Osteocyte (in vitro differentiated cells): ENCODE results near the gene GHRHR. TPM values are rescaled to one million over a fixed set of nuclear protein-coding genes. Genes with fewer than 3 reads are reported as not detected.

Source experiments
- DNase-seq: peaks from one replicate; pipeline ENCODE4 v3.0.0; 2021; ENCODE audit warnings: mixed read lengths; ENCODE audit not compliant: unreplicated experiment; ENCODE audit errors: extremely low spot score
- H3K27ac Mint-ChIP-seq: one replicate; pipeline ENCODE4 v1.8.0; 2021; ENCODE audit warnings: mild to moderate bottlenecking, mixed read lengths; ENCODE audit not compliant: unreplicated experiment
- H3K27me3 Mint-ChIP-seq: one replicate; pipeline ENCODE4 v1.8.0; 2021; ENCODE audit warnings: mixed read lengths; ENCODE audit not compliant: unreplicated experiment
- H3K36me3 Mint-ChIP-seq: one replicate; pipeline ENCODE4 v1.8.0; 2021; ENCODE audit warnings: mixed read lengths; ENCODE audit not compliant: unreplicated experiment
- H3K4me1 Mint-ChIP-seq: one replicate; pipeline ENCODE4 v1.8.0; 2021; ENCODE audit warnings: mixed read lengths; ENCODE audit not compliant: unreplicated experiment
- H3K4me3 Mint-ChIP-seq: one replicate; pipeline ENCODE4 v1.8.0; 2021; ENCODE audit warnings: mild to moderate bottlenecking, moderate library complexity, mixed read lengths; ENCODE audit not compliant: unreplicated experiment
- H3K9me3 Mint-ChIP-seq: one replicate; pipeline ENCODE4 v1.8.0; 2021; ENCODE audit warnings: mixed read lengths; ENCODE audit not compliant: unreplicated experiment
- CTCF ChIP-seq: fragments of 200-600 bp; sonication (generic); IDR thresholded peaks from 2 replicates; pipeline ENCODE4 v1.5.0; 2021; ENCODE audit warnings: antibody characterized with exemption, mild to moderate bottlenecking, moderate library complexity
- total RNA-seq: library from RNA; stranded (reverse); gene quantifications from 2 replicates; pipeline ENCODE4 v1.2.1, GENCODE V29; 2021

Gene GHRHR
- total RNA-seq, 1 donor from 2014 or later, result not detected

GRCh38 chr7:31003097-31003496, 39.3 kb downstream of the GHRHR start:
- Mint-ChIP-seq H3K27ac (no peak overlapping the region), H3K36me3 (no peaks in the 10 kb centered on the region), H3K9me3 (no peaks in the 10 kb centered on the region), H3K27me3 (peaks cover 45% of the 10 kb centered on the region), H3K4me3 (no peak overlapping the region), H3K4me1 (no peaks in the 10 kb centered on the region)
- no peak for TF ChIP-seq CTCF
- no peak for DNase-seq

- DNase-seq, result no peak
- TF ChIP-seq CTCF, result no peak
- H3K27me3 Mint-ChIP-seq, result peaks cover 51% of the 10 kb centered on the region
- no peak overlapping the region for H3K4me3 Mint-ChIP-seq
- H3K27ac Mint-ChIP-seq, result no peak overlapping the region
- H3K4me1 Mint-ChIP-seq, result no peaks in the 10 kb centered on the region
- H3K36me3 Mint-ChIP-seq, result no peaks in the 10 kb centered on the region
- no peaks in the 10 kb centered on the region for H3K9me3 Mint-ChIP-seq
Observed at GRCh38 chr7:31003721-31004120, 40.0 kb downstream of the GHRHR start.

DNA sequence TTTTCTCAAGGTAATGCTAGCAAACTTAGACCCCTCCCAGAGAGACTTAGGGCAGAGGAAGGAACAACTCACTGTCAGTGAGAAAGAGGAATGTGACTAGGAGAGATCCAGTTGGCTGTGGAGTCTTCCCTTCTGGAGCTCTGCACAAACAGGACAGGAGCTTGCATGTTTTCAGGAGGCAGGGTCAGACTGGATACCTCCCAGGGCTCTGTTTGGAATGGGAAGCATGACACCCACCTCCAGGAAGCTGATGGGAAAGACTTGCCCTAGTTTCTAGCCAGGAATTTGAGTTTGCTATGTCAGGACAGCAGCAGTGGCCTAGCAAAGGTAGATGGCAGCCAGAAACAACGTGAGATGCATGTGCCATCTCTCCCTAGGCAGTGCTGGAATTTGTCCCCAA, 40.6 kb downstream of the GHRHR start:
- no peak for TF ChIP-seq CTCF
- Mint-ChIP-seq H3K4me1 (no peaks in the 10 kb centered on the region), H3K4me3 (no peak overlapping the region), H3K27ac (no peak overlapping the region), H3K36me3 (no peaks in the 10 kb centered on the region), H3K9me3 (no peaks in the 10 kb centered on the region), H3K27me3 (peaks cover 58% of the 10 kb centered on the region)
- DNase-seq, result no peak

DNA sequence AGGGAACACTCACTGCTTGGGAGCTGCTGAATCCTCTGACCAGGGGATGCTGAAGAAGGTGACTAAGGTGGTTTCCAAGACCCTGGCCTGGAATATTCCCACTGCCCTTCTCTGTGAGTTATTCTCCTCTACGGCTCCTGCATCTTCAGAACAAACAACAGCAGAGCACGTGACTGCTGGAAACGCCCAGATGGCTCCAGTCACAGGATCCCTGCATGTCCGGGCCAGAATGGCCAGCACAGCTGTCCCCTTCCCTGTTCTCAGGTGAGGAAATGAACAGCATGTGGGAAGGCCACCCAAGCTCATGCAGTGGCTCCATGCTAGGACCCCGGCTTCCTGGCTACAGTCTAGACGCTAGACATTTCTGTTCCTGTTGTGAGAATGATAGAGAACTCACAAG, 43.1 kb downstream of the GHRHR start:
- H3K4me1 Mint-ChIP-seq, result no peaks in the 10 kb centered on the region
- TF ChIP-seq CTCF, result no peak
- DNase-seq, result no peak
- H3K4me3 Mint-ChIP-seq, result no peak overlapping the region
- H3K27me3 Mint-ChIP-seq, result peaks cover 60% of the 10 kb centered on the region
- H3K27ac Mint-ChIP-seq, result no peak overlapping the region
- peaks cover 8% of the 10 kb centered on the region for H3K9me3 Mint-ChIP-seq
- H3K36me3 Mint-ChIP-seq, result no peaks in the 10 kb centered on the region

- no peaks in the 10 kb centered on the region for H3K36me3 Mint-ChIP-seq
- H3K27me3 Mint-ChIP-seq, result peaks cover 61% of the 10 kb centered on the region
- H3K4me3 Mint-ChIP-seq, result no peak overlapping the region
- TF ChIP-seq CTCF, result no peak
- no peak for DNase-seq
- peaks cover 8% of the 10 kb centered on the region for H3K9me3 Mint-ChIP-seq
- no peaks in the 10 kb centered on the region for H3K4me1 Mint-ChIP-seq
- H3K27ac Mint-ChIP-seq, result no peak overlapping the region
Observed at GRCh38 chr7:31007634-31008033, 43.9 kb downstream of the GHRHR start.
